Natural killer cell (primary cell): Measurements from ENCODE around the gene MRPL41. TPM values are rescaled to one million over a fixed set of nuclear protein-coding genes. Genes with fewer than 3 reads are reported as not detected.
A peak's percentile ranks its signal among the peaks of the same experiment; 100 is the strongest.

Experiments
- ATAC-seq, 3 donors: fragments of 150-1000 bp in 2 of 3; fragments of 200-7000 bp in 1 of 3; cut with Tn5 transposase; 1 replicate in 1 of 3; 2 replicates in 2 of 3; pipeline ENCODE4 v1.10.0; 2021; ENCODE audit warnings: mild to moderate bottlenecking in 2 of 3, moderate library complexity in 2 of 3
- DNase-seq, 2 donors: peaks; one replicate each; pipeline versions ENCODE4 v3.0.0 to v3.0.0-alpha.2; 2013 to 2021; ENCODE audit warnings: mixed read lengths in 1 of 2
- H3K27ac ChIP-seq: one replicate; pipeline ENCODE4 v1.5.1; 2013; ENCODE audit warnings: mild to moderate bottlenecking, low read length
- H3K27me3 ChIP-seq: one replicate; pipeline ENCODE4 v1.6.1; 2013; ENCODE audit warnings: low read length; ENCODE audit not compliant: control insufficient read depth, insufficient read depth
- H3K36me3 ChIP-seq: one replicate; pipeline ENCODE4 v1.6.1; 2013; ENCODE audit warnings: low read length; ENCODE audit not compliant: control insufficient read depth, insufficient read depth
- H3K4me1 ChIP-seq: one replicate; pipeline ENCODE4 v1.6.1; 2013; ENCODE audit warnings: low read length; ENCODE audit not compliant: control insufficient read depth, insufficient read depth
- H3K4me3 ChIP-seq: one replicate; pipeline ENCODE4 v1.5.1; 2013; ENCODE audit warnings: low read length
- H3K9me3 ChIP-seq: one replicate; pipeline ENCODE4 v1.6.1; 2013; ENCODE audit warnings: low read length; ENCODE audit not compliant: control insufficient read depth, insufficient read depth
- H3K27ac Mint-ChIP-seq, 2 donors: one replicate each; pipeline ENCODE4 v1.8.0; 2022; ENCODE audit warnings: mild to moderate bottlenecking in 2 of 2, mixed read lengths in 2 of 2, moderate library complexity in 1 of 2
- H3K27me3 Mint-ChIP-seq, 2 donors: one replicate each; pipeline ENCODE4 v1.8.0; 2022; ENCODE audit warnings: low read depth in 2 of 2, mixed read lengths in 2 of 2
- H3K36me3 Mint-ChIP-seq: one replicate; pipeline ENCODE4 v1.8.0; 2022; ENCODE audit warnings: mixed read lengths
- H3K4me1 Mint-ChIP-seq, 2 donors: one replicate each; pipeline ENCODE4 v1.8.0; 2022; ENCODE audit warnings: mixed read lengths in 2 of 2
- H3K4me3 Mint-ChIP-seq: one replicate; pipeline ENCODE4 v1.8.0; 2022; ENCODE audit warnings: mild to moderate bottlenecking, moderate library complexity, mixed read lengths
- H3K9me3 Mint-ChIP-seq, 2 donors: one replicate each; pipeline ENCODE4 v1.8.0; 2022; ENCODE audit warnings: mixed read lengths in 2 of 2
- WGBS: methylation state at CpG from one replicate; pipeline ENCODE4 v1.1.7; 2013; ENCODE audit warnings: missing lambda C conversion rate; ENCODE audit not compliant: insufficient coverage; 5-methylcytosine and 5-hydroxymethylcytosine counted together
- intact Hi-C: fragments of 100-400 bp; cut with micrococcal nuclease; formaldehyde crosslinking; loops from one replicate; pipeline ENCODE4 v1.14.2; 2022
- total RNA-seq, 4 donors: library from RNA; stranded (reverse); fragments of 120-200 nt in 1 of 4; gene quantifications; one replicate each; pipeline versions ENCODE4 v1.2.3 to v1.2.4, GENCODE V29; 2013 to 2022
- TF ChIP-seq, protein P1 (sequence below): fragments of 200-600 bp; IDR thresholded peaks from one replicate; pipeline ENCODE4 v1.8.0; 2022; ENCODE audit warnings: antibody characterized with exemption

MRPL41 gene
- total RNA-seq, 3 donors from 2014 or later (not counting 1 experiment from before 2014, with no cell fraction given): 11.5 to 17.9 (median 16.8) TPM

- H3K4me1 ChIP-seq: peaks cover 7% of the 10 kb centered on the region
- no peak overlapping the region for H3K4me3 Mint-ChIP-seq
- H3K27ac Mint-ChIP-seq: no peak overlapping the region
- H3K4me3 ChIP-seq: no peak overlapping the region
- no peaks in the 10 kb centered on the region for H3K27me3 Mint-ChIP-seq
- no peaks in the 10 kb centered on the region for H3K36me3 Mint-ChIP-seq
- WGBS: 92% methylated on average over 14 of the region's 14 CpGs
- no peak overlapping the region for H3K27ac ChIP-seq
- ATAC-seq: no peak
- H3K27me3 ChIP-seq: no peaks in the 10 kb centered on the region
- peaks cover 30% of the 10 kb centered on the region for H3K36me3 ChIP-seq
- H3K4me1 Mint-ChIP-seq: peaks cover 6 to 14% of the 10 kb centered on the region in 2 donors
- TF ChIP-seq, protein P1, sequence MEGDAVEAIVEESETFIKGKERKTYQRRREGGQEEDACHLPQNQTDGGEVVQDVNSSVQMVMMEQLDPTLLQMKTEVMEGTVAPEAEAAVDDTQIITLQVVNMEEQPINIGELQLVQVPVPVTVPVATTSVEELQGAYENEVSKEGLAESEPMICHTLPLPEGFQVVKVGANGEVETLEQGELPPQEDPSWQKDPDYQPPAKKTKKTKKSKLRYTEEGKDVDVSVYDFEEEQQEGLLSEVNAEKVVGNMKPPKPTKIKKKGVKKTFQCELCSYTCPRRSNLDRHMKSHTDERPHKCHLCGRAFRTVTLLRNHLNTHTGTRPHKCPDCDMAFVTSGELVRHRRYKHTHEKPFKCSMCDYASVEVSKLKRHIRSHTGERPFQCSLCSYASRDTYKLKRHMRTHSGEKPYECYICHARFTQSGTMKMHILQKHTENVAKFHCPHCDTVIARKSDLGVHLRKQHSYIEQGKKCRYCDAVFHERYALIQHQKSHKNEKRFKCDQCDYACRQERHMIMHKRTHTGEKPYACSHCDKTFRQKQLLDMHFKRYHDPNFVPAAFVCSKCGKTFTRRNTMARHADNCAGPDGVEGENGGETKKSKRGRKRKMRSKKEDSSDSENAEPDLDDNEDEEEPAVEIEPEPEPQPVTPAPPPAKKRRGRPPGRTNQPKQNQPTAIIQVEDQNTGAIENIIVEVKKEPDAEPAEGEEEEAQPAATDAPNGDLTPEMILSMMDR: no peak
- DNase-seq: no peak
- intact Hi-C loops: no loop called here
- H3K9me3 Mint-ChIP-seq: no peaks in the 10 kb centered on the region
- H3K9me3 ChIP-seq: no peaks in the 10 kb centered on the region
These were observed 31.7 kb downstream of the MRPL41 start for GRCh38 chr9:137583347-137583746.

DNA sequence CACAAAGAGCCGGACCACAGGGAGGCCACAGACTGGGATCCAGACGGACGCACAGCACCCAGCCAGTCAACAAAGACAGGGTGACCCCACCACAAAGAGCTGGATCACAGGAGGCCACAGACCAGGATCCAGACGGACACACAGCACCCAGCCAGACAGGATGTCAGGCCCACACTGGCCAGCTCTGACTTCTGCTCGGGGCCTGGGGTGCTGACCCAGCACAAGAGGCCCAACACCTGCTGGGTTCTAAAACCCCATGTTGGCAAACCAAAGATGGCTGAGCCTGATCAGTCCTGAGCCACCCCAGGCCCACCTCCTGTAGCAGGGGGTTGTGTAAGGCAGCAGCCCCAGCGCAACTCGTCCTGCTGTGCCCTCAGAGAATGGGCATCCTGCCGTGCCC lies 32.3 kb downstream of the MRPL41 start:
- Histone ChIP-seq H3K27me3 (no peaks in the 10 kb centered on the region), H3K4me3 (no peak overlapping the region), H3K9me3 (no peaks in the 10 kb centered on the region), H3K4me1 (peaks cover 6% of the 10 kb centered on the region), H3K27ac (no peak overlapping the region), H3K36me3 (peaks cover 30% of the 10 kb centered on the region)
- intact Hi-C loops: no loop called here
- H3K4me3 Mint-ChIP-seq: no peak overlapping the region
- TF ChIP-seq, protein P1: no peak
- DNase-seq (no peak), ATAC-seq (no peak)
- peaks cover 6 to 13% of the 10 kb centered on the region in 2 donors for H3K4me1 Mint-ChIP-seq
- WGBS: 95% methylated on average over 8 of the region's 8 CpGs
- no peak overlapping the region for H3K27ac Mint-ChIP-seq
- H3K36me3 Mint-ChIP-seq: no peaks in the 10 kb centered on the region
- H3K27me3 Mint-ChIP-seq: no peaks in the 10 kb centered on the region
- H3K9me3 Mint-ChIP-seq: no peaks in the 10 kb centered on the region

DNA sequence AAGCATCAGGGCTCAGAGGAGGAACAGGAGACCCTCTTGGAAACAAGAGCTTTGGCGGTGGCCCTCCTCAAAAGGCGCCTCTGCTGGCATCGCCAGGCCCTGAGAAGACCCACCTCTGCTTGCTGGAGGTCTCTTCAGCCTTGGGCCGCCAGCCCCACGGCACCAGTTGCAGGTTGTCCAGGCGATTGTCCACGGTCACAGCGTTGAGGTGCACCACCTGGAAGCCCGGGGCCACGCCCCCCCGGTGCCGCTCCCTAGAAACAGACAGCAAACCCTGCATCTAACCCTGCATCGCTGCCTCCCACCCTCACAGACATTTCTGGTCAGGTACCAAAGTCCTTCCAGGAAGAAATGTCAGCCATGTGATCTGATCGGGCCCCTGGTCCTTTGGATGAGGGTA lies 35.2 kb downstream of the MRPL41 start:
- 96% methylated on average over 14 of the region's 14 CpGs for WGBS
- no peaks in the 10 kb centered on the region for H3K27me3 Mint-ChIP-seq
- no peaks in the 10 kb centered on the region for H3K36me3 Mint-ChIP-seq
- no peak overlapping the region for H3K27ac ChIP-seq
- H3K27me3 ChIP-seq: no peaks in the 10 kb centered on the region
- no peaks in the 10 kb centered on the region for H3K9me3 Mint-ChIP-seq
- ATAC-seq: no peak
- DNase-seq: no peak
- H3K4me3 Mint-ChIP-seq: no peak overlapping the region
- H3K4me1 Mint-ChIP-seq: peaks cover 6 to 14% of the 10 kb centered on the region in 2 donors
- no peaks in the 10 kb centered on the region for H3K9me3 ChIP-seq
- intact Hi-C loops: no loop called here
- H3K4me3 ChIP-seq: no peak overlapping the region
- H3K27ac Mint-ChIP-seq: no peak overlapping the region
- TF ChIP-seq, protein P1: no peak
- H3K4me1 ChIP-seq: peaks cover 17% of the 10 kb centered on the region
- peaks cover 30% of the 10 kb centered on the region for H3K36me3 ChIP-seq

DNA sequence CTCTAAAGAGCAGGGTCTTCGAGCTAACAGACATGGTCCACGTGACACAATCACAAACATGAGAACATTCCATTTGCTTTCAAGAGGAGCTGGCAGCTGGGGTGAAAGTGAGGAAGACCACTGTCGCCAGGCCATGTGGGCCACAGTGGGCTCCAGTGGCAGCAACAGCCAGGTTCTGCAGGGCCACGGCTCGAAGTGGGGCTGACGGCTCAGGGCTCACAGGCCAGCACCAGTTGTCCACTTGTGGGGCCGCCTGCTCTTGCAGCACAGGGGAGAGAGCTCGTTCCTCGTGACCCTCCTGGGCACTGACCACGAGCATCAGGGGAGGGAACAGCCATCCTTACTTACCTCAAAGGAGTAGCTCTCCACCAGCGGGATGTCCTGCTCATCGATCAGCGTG lies 36.6 kb downstream of the MRPL41 start:
- TF ChIP-seq, protein P1: no peak
- Mint-ChIP-seq H3K36me3 (no peaks in the 10 kb centered on the region), H3K27me3 (no peaks in the 10 kb centered on the region), H3K27ac (no peak overlapping the region), H3K4me1 (peaks cover 6 to 14% of the 10 kb centered on the region in 2 donors), H3K9me3 (no peaks in the 10 kb centered on the region), H3K4me3 (peak overlapping the region; percentile 61)
- no peak for ATAC-seq
- no peak overlapping the region for H3K4me3 ChIP-seq
- peaks cover 22% of the 10 kb centered on the region for H3K36me3 ChIP-seq
- WGBS: 92% methylated on average over 13 of the region's 13 CpGs
- no peak overlapping the region for H3K27ac ChIP-seq
- H3K27me3 ChIP-seq: no peaks in the 10 kb centered on the region
- H3K9me3 ChIP-seq: no peaks in the 10 kb centered on the region
- DNase-seq: no peak
- intact Hi-C loops: no loop called here
- H3K4me1 ChIP-seq: peaks cover 17% of the 10 kb centered on the region
